ENCODE results near the gene TNNI2. TPM values are rescaled to one million over a fixed set of nuclear protein-coding genes. Genes with fewer than 3 reads are reported as not detected.

The TNNI2 gene
- total RNA-seq, 1 donor from 2014 or later, result not detected

- TF ChIP-seq CTCF (IDR thresholded peaks at IDR 0.05; ENCODE audit: insufficient read depth, low read length, poor library complexity, severe bottlenecking), result no peak
- Histone ChIP-seq H3K4me3 (ENCODE audit: low read depth, low read length) (no peak overlapping the region), H3K27me3 (ENCODE audit: control insufficient read depth, insufficient read depth, low read length) (peaks cover 23% of the 10 kb centered on the region), H3K36me3 (ENCODE audit: control insufficient read depth, insufficient read depth, low read length) (no peaks in the 10 kb centered on the region)
- no peak for DNase-seq (ENCODE audit: low read depth)
These were observed 12.8 kb downstream of the TNNI2 start for GRCh38 chr11:1851468-1852180.

- Histone ChIP-seq H3K4me3 (ENCODE audit: low read depth, low read length) (no peak overlapping the region), H3K27me3 (ENCODE audit: control insufficient read depth, insufficient read depth, low read length) (peaks cover 26% of the 10 kb centered on the region), H3K36me3 (ENCODE audit: control insufficient read depth, insufficient read depth, low read length) (no peaks in the 10 kb centered on the region)
- no peak for TF ChIP-seq CTCF (IDR thresholded peaks at IDR 0.05; ENCODE audit: insufficient read depth, low read length, poor library complexity, severe bottlenecking)
- no peak for DNase-seq (ENCODE audit: low read depth)
These were observed 13.6 kb downstream of the TNNI2 start for GRCh38 chr11:1852271-1852876.

- Histone ChIP-seq H3K4me3 (ENCODE audit: low read depth, low read length) (no peak within 1 kb of the TSS), H3K36me3 (ENCODE audit: control insufficient read depth, insufficient read depth, low read length) (no peaks in the 10 kb centered on the region), H3K27me3 (ENCODE audit: control insufficient read depth, insufficient read depth, low read length) (peaks cover 26% of the 10 kb centered on the region)
- no peak for DNase-seq (ENCODE audit: low read depth)
- no peak for TF ChIP-seq CTCF (IDR thresholded peaks at IDR 0.05; ENCODE audit: insufficient read depth, low read length, poor library complexity, severe bottlenecking)
These were observed 14.1 kb downstream of the TNNI2 start, which contains the start of gene LSP1 for GRCh38 chr11:1852877-1853276. Gene LSP1 (plus strand): TSS chr11:1853084. CDS start chr11:1853145, 61 bp downstream.

- Histone ChIP-seq H3K27me3 (ENCODE audit: control insufficient read depth, insufficient read depth, low read length) (peaks cover 24% of the 10 kb centered on the region), H3K4me3 (ENCODE audit: low read depth, low read length) (no peak overlapping the region), H3K36me3 (ENCODE audit: control insufficient read depth, insufficient read depth, low read length) (no peaks in the 10 kb centered on the region)
- TF ChIP-seq CTCF (IDR thresholded peaks at IDR 0.05; ENCODE audit: insufficient read depth, low read length, poor library complexity, severe bottlenecking), result no peak
- no peak for DNase-seq (ENCODE audit: low read depth)
These were observed 14.8 kb downstream of the TNNI2 start for GRCh38 chr11:1853376-1854131.

- no peak overlapping the region for H3K4me3 ChIP-seq (ENCODE audit: low read depth, low read length)
- DNase-seq (ENCODE audit: low read depth), result no peak
- H3K36me3 ChIP-seq (ENCODE audit: control insufficient read depth, insufficient read depth, low read length), result no peaks in the 10 kb centered on the region
- no peak for TF ChIP-seq CTCF (IDR thresholded peaks at IDR 0.05; ENCODE audit: insufficient read depth, low read length, poor library complexity, severe bottlenecking)
- peaks cover 29% of the 10 kb centered on the region for H3K27me3 ChIP-seq (ENCODE audit: control insufficient read depth, insufficient read depth, low read length)
These were observed 15.6 kb downstream of the TNNI2 start for GRCh38 chr11:1854132-1854948.

Measured in kidney epithelial cell (primary cell).